ENCODE data around the gene TMCC1.

TMCC1 gene

DNA sequence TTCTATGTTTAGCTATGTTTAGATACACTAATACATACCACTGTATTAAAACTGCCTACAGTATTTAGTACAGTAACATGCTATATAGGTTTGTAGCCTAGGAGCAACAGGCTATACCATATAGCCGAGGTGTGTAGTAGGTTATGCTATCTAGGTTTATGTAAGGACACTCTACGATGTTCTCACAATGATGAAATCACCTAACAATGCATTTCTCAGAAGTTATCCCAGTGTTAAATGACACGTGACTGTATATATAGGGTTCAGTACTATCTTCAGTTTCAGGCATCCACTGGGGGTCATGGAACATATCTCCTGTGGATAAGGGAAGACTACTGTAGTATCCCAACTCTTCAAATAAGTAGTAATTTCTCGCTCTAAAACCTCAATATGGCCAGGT is 97.4 kb downstream of the TMCC1 start:
- no peak for DNase-seq (ENCODE audit: low read depth)

DNA sequence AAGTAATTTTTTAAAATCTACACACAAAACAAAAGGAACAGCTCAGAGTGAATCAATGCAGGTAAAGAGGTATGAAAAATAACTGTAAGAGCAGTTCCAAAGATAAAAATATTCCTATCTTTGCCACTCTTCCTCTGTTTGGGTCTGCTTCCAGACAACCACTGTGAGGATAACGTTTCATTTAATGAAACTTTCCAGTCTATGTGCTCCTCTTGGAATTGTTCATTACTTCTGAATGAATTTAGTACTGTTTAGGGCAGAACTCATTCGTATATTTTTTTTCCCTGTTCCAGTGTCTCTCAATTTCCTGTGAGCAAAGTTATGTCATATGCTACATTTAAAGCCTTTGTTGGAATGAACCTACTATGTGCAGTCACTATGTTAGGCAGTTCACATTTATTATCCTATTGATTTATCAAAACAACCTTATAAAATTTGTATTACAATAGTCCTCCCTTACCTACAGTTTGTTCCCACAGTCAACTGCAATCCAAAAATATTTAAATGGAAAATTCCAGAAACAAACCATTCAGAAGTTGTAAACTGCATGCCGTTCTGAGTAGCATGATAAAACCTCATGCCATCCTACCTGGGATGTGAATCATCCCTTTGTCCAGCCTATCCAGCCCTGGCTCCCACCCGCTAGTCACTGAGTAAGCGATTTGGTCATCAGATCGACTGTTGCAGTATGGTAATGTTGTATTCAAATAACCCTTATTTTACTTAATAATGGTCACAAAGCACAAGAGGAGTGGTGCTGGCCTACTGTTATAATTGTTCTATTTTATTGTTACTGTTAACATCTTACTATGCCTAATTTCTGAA is 98.1 kb downstream of the TMCC1 start:
- H3K4me3 ChIP-seq (ENCODE audit: low read depth, low read length), result no peak overlapping the region
- TF ChIP-seq, protein P1, sequence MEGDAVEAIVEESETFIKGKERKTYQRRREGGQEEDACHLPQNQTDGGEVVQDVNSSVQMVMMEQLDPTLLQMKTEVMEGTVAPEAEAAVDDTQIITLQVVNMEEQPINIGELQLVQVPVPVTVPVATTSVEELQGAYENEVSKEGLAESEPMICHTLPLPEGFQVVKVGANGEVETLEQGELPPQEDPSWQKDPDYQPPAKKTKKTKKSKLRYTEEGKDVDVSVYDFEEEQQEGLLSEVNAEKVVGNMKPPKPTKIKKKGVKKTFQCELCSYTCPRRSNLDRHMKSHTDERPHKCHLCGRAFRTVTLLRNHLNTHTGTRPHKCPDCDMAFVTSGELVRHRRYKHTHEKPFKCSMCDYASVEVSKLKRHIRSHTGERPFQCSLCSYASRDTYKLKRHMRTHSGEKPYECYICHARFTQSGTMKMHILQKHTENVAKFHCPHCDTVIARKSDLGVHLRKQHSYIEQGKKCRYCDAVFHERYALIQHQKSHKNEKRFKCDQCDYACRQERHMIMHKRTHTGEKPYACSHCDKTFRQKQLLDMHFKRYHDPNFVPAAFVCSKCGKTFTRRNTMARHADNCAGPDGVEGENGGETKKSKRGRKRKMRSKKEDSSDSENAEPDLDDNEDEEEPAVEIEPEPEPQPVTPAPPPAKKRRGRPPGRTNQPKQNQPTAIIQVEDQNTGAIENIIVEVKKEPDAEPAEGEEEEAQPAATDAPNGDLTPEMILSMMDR (conservative IDR thresholded peaks at IDR 0.05; ENCODE audit: low read depth, low read length), result no peak
- no peak for DNase-seq (ENCODE audit: low read depth)

More for the DNA sequence above, 97.4 kb downstream of the TMCC1 start:
- H3K4me3 ChIP-seq (ENCODE audit: low read depth, low read length), result no peak overlapping the region
- TF ChIP-seq, protein P1 (conservative IDR thresholded peaks at IDR 0.05; ENCODE audit: low read depth, low read length), result no peak

DNA sequence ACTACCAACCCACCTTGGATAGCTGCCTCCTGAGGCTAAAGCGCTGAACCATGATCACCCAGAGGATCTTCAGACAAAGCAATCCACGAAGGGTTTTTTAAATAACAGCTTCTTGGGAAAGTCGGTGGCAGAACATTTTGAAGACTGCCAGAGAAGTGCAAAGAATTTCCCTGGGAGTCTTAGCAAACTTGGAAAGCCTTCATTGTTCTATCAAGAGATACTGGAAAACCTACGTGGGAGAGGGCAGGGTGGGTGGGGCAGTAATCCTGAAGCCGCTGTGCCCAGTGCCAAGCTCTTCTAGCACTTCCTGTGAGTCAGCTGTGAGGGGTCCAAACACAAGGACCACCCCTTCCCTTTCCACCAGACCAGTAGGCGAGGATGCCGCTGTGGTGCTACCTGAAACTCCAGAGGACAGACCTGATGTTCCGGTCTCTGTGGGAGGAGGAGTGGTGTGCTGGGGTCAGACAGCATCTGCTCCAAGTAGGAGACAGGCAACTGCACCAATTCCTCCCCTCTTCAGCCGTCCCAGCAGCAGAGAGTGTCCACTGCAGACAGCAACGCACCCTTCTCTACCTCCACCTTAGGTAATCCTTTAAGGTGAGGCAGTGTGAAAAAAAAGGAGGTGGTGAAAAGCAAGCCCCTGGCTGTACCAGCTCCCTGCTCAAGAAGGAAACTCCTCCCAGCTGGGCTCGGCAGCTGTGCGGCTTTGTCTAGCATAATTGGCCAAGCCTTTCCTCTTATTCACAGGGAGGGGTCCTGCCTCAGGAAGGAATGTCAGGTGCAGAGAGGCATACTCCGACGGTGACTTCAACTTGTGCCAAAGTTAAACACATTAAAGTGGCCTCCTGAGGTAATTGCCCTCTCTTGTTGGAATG is 99.0 kb downstream of the TMCC1 start:
- TF ChIP-seq, protein P1 (conservative IDR thresholded peaks at IDR 0.05; ENCODE audit: low read depth, low read length), result no peak
- H3K4me3 ChIP-seq (ENCODE audit: low read depth, low read length), result no peak overlapping the region
- DNase-seq (ENCODE audit: low read depth), result peak; percentile 38

DNA sequence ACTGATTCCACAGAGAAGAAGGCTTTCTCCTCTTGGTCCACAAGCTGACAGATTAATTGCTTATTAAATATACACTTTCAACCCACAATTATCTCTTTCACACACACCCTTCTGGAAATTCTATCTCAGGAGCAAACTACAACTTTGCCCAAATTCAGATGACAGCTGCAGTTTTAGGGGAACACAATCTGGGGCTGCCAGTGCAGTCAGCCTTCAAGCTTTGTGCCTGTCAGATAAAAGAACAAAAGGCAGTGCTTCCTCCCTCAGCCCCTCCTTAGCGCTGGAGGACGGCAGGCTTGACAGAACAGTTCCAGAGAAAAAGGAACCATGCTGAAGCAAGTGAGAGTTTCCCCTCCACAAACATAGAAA is 99.6 kb downstream of the TMCC1 start:
- DNase-seq (ENCODE audit: low read depth), result no peak
- TF ChIP-seq, protein P1 (conservative IDR thresholded peaks at IDR 0.05; ENCODE audit: low read depth, low read length), result no peak
- no peak overlapping the region for H3K4me3 ChIP-seq (ENCODE audit: low read depth, low read length)

DNA sequence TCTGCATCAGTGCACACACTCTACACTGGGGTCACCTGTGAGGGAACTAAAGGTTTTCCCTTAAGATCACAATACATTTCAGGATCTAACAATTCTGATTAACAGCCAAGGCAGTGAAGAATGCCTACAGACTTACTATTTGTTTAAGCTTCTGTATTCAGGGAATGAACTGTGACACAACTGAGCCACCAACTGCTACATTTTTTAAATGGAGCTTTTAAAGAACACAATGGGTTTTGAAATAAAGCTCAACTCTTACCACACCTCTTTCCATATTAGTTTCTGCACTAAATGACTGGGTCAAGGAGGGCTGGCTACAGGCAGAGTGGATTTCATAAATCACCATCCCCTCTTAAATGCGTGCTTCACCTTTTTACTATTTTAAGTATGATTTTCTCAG is 100.2 kb downstream of the TMCC1 start:
- TF ChIP-seq, protein P1 (conservative IDR thresholded peaks at IDR 0.05; ENCODE audit: low read depth, low read length), result no peak
- DNase-seq (ENCODE audit: low read depth), result peak; percentile 7
- no peak overlapping the region for H3K4me3 ChIP-seq (ENCODE audit: low read depth, low read length)

DNA sequence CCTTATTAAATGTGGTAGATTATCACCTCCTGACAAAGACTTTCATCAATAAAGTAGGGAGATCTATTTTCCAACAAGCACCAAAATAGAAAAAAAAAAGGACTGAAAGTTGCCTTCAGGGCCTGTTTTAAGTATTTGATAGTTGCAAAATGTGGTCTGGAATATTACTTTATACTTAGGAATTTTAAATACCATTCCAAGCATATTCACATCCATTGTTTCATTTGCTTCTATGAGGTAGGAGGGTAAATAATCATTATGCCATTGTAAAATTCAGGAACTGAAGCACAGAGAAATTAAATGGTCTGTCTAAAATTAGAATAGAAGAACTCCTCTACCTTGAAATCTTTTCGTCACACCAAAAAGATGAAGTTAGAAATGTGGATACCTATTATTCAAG is 110.0 kb downstream of the TMCC1 start:
- DNase-seq (ENCODE audit: low read depth), result no peak

More for the DNA sequence above, 110.0 kb downstream of the TMCC1 start:
- no peak overlapping the region for H3K4me3 ChIP-seq (ENCODE audit: low read depth, low read length)
- TF ChIP-seq, protein P1 (conservative IDR thresholded peaks at IDR 0.05; ENCODE audit: low read depth, low read length), result no peak

All from choroid plexus epithelial cell (primary cell).